AG20443 (cell line): ENCODE results near the gene VPS18.

Experiments
- DNase-seq: peaks from one replicate; pipeline ENCODE4 v3.0.0; 2012; ENCODE audit warnings: low spot score, mixed read lengths

Gene VPS18

GRCh38 chr15:40869686-40870085, 24.6 kb upstream of the VPS18 start:
- no peak for DNase-seq

- DNase-seq, result no peak
These were observed 23.5 kb upstream of the VPS18 start for GRCh38 chr15:40870716-40871115.

GRCh38 chr15:40871749-40872617, 22.3 kb upstream of the VPS18 start:
- no peak for DNase-seq

GRCh38 chr15:40872791-40873693, 21.2 kb upstream of the VPS18 start:
- DNase-seq, result no peak

GRCh38 chr15:40873694-40874561, 20.3 kb upstream of the VPS18 start, which contains the start of gene RHOV:
Gene RHOV, minus strand, starts transcription at chr15:40874234. Its CDS starts 95 bp downstream, at chr15:40874139.
- DNase-seq, result peak; percentile 69

GRCh38 chr15:40875991-40876730, 18.1 kb upstream of the VPS18 start:
- no peak for DNase-seq

GRCh38 chr15:40877694-40878093, 16.6 kb upstream of the VPS18 start:
- DNase-seq, result peak; percentile 13

- no peak for DNase-seq
These were observed 15.5 kb upstream of the VPS18 start for GRCh38 chr15:40878785-40879184.

GRCh38 chr15:40879609-40880008, 14.6 kb upstream of the VPS18 start:
- DNase-seq, result no peak

GRCh38 chr15:40881351-40881750, 12.9 kb upstream of the VPS18 start:
- no peak for DNase-seq

GRCh38 chr15:40886586-40886985, 7.7 kb upstream of the VPS18 start:
- no peak for DNase-seq

- DNase-seq, result no peak
These were observed 5.1 kb upstream of the VPS18 start for GRCh38 chr15:40889112-40889511.

GRCh38 chr15:40891138-40891537, 3.1 kb upstream of the VPS18 start:
- DNase-seq, result no peak

GRCh38 chr15:40891810-40892446, 2.3 kb upstream of the VPS18 start:
- peak; percentile 51 for DNase-seq

- DNase-seq, result no peak
These were observed 1.7 kb upstream of the VPS18 start for GRCh38 chr15:40892447-40893012.

GRCh38 chr15:40893019-40893670, 1.1 kb upstream of the VPS18 start:
- DNase-seq, result no peak

- peak; percentile 79 for DNase-seq
These were observed 615 bp downstream of the VPS18 start for GRCh38 chr15:40894681-40895448.

GRCh38 chr15:40899536-40900207, 5.4 kb downstream of the VPS18 start:
- DNase-seq, result no peak
